Endothelial cell of umbilical vein (primary cell): ENCODE measurements around the gene EFNB3. TPM values are rescaled to one million over a fixed set of nuclear protein-coding genes. Genes with fewer than 3 reads are reported as not detected.

Source experiments
- BruUV-seq: library from RNA; stranded (reverse); fragments of 400-500 nt; replicated peaks from 2 replicates; lab custom pipeline; 2021; lab: Mats Ljungman, UMichigan
- CTCF ChIA-PET: fragments of 300-600, 350-600 bp; sonication (Branson Sonifier 250); formaldehyde crosslinking; loops from one replicate; lab custom pipeline; 2021; ENCODE audit warnings: antibody characterized with exemption, inconsistent platforms; lab: Charles Lee
- POLR2A ChIA-PET: fragments of 300-600, 350-600 bp; sonication (Branson Sonifier 250); formaldehyde crosslinking; loops from one replicate; lab custom pipeline; 2021; ENCODE audit warnings: antibody characterized with exemption, inconsistent platforms; lab: Charles Lee
- DNase-seq: peaks from one replicate; pipeline ENCODE4 v3.0.0-alpha.2; 2011; ENCODE audit warnings: low read depth, low spot score
- FAIRE-seq: peaks from 2 replicates; lab custom pipeline; 2011; peaks lifted over from hg19 to GRCh38; lab: Jason Lieb, UNC
- H2AFZ ChIP-seq: 2 replicates; pipeline ENCODE4 v1.6.0; 2012; ENCODE audit warnings: low read depth, low read length, control low read depth, inconsistent platforms
- H3K27ac ChIP-seq: 2 replicates; pipeline ENCODE4 v1.5.1; 2011; ENCODE audit warnings: low read depth, mild to moderate bottlenecking, control low read depth, low read length, moderate library complexity; ENCODE audit not compliant: insufficient read depth
- H3K27me3 ChIP-seq, 2 experiments: 2 replicates each; pipeline versions ENCODE4 v1.6.0 to v1.6.1; 2011; ENCODE audit warnings: low read length in 2 of 2, mixed read lengths in 1 of 2; ENCODE audit not compliant: control insufficient read depth in 2 of 2, insufficient read depth in 2 of 2
- H3K36me3 ChIP-seq, 2 experiments: 2 replicates in 1 of 2; 3 replicates in 1 of 2; pipeline ENCODE4 v1.5.1; 2011; ENCODE audit warnings: low read length in 2 of 2, mild to moderate bottlenecking in 1 of 2, moderate library complexity in 1 of 2; ENCODE audit not compliant: control insufficient read depth in 2 of 2, insufficient read depth in 2 of 2; ENCODE audit errors: extremely low read depth in 1 of 2
- H3K4me1 ChIP-seq: 3 replicates; pipeline ENCODE4 v1.5.1; 2011; ENCODE audit warnings: mild to moderate bottlenecking, low read length; ENCODE audit not compliant: control insufficient read depth, insufficient read depth; ENCODE audit errors: extremely low read depth
- H3K4me2 ChIP-seq: 2 replicates; pipeline ENCODE4 v1.6.1; 2011; ENCODE audit warnings: low read length, control low read depth, mixed read lengths; ENCODE audit not compliant: insufficient read depth
- H3K4me3 ChIP-seq, 3 experiments: fragments of 200-600 bp in 1 of 3; sonication (generic), shearing (Covaris generic) in 1 of 3; replicated peaks in 1 of 3; 2 replicates each; pipeline ENCODE4 v1.5.1; 2011 to 2016; ENCODE audit warnings: control low read depth in 3 of 3, low read length in 3 of 3, mild to moderate bottlenecking in 2 of 3, inconsistent platforms in 1 of 3, low read depth in 1 of 3, moderate library complexity in 1 of 3; ENCODE audit not compliant: insufficient read depth in 1 of 3
- H3K79me2 ChIP-seq: 2 replicates; pipeline ENCODE4 v1.6.0; 2012; ENCODE audit warnings: low read length, inconsistent platforms; ENCODE audit not compliant: control insufficient read depth, insufficient read depth
- H3K9ac ChIP-seq: replicated peaks from 2 replicates; pipeline ENCODE3; 2011; ENCODE audit warnings: low read length, control low read depth; ENCODE audit not compliant: insufficient read depth; ENCODE audit errors: extremely low read depth
- H3K9me1 ChIP-seq: replicated peaks from 3 replicates; pipeline ENCODE4 v1.6.0; 2011; ENCODE audit warnings: mild to moderate bottlenecking, low read length; ENCODE audit not compliant: control insufficient read depth, insufficient read depth; ENCODE audit errors: extremely low read depth
- H3K9me3 ChIP-seq: replicated peaks from 2 replicates; pipeline ENCODE4 v1.5.1; 2012; ENCODE audit warnings: low read length, inconsistent platforms; ENCODE audit not compliant: control insufficient read depth, insufficient read depth
- H4K20me1 ChIP-seq: replicated peaks from 2 replicates; pipeline ENCODE3; 2011; ENCODE audit warnings: mild to moderate bottlenecking, low read length; ENCODE audit not compliant: control insufficient read depth, insufficient read depth; ENCODE audit errors: extremely low read depth
- EZH2 ChIP-seq: IDR thresholded peaks from 2 replicates; pipeline ENCODE4 v1.6.1; 2012; ENCODE audit warnings: borderline replicate concordance, low read depth, mild to moderate bottlenecking, moderate library complexity, low read length, inconsistent platforms; ENCODE audit not compliant: severe bottlenecking
- FOS ChIP-seq: IDR thresholded peaks from 2 replicates; pipeline ENCODE4 v1.6.1; 2011; ENCODE audit warnings: mild to moderate bottlenecking, low read length, moderate library complexity, borderline replicate concordance; ENCODE audit not compliant: insufficient read depth
- GATA2 ChIP-seq: IDR thresholded peaks from 2 replicates; pipeline ENCODE4 v1.7.0; 2011; ENCODE audit warnings: low read depth, mild to moderate bottlenecking, moderate library complexity, mixed read lengths, low read length; ENCODE audit not compliant: insufficient read length, insufficient read depth
- JUN ChIP-seq: IDR thresholded peaks from 2 replicates; pipeline ENCODE4 v1.6.1; 2011; ENCODE audit warnings: borderline replicate concordance, low read depth; ENCODE audit not compliant: insufficient read length, insufficient read depth
- MYC ChIP-seq: IDR thresholded peaks from one replicate; pipeline ENCODE4 v1.6.1; 2011; ENCODE audit warnings: mild to moderate bottlenecking, low read depth, low read length
- POLR2A ChIP-seq: IDR thresholded peaks from 2 replicates; pipeline ENCODE4 v1.6.1; 2012; ENCODE audit warnings: low read depth, mild to moderate bottlenecking, control low read depth, low read length
- POLR2AphosphoS5 ChIP-seq: IDR thresholded peaks from 2 replicates; pipeline ENCODE4 v1.6.1; 2012; ENCODE audit warnings: low read depth, mild to moderate bottlenecking, control low read depth, low read length, moderate library complexity; ENCODE audit not compliant: insufficient read depth
- dilution Hi-C: fragments of 300-500 bp; cut with MboI; formaldehyde crosslinking; loops from one replicate; pipeline ENCODE4 v1.15.0; 2019; ENCODE audit warnings: low sequenced_read_pairs; ENCODE audit not compliant: extremely low pct_ligation_motif_present
- intact Hi-C: fragments of 100-400 bp; cut with micrococcal nuclease; formaldehyde crosslinking; loops from one replicate; pipeline ENCODE4 v1.10.0; 2022
- polyA plus RNA-seq, 4 experiments: library from polyadenylated mRNA; depleted of rRNA in 3 of 4; stranded (reverse) in 3 of 4; unstranded in 1 of 4; fragments of >200 nt; gene quantifications; 2 replicates each; pipeline versions ENCODE4 v1.2.1 to v1.2.3, GENCODE V29; 2011 to 2012; ENCODE audit warnings: missing spikeins in 1 of 4
- total RNA-seq: library from RNA; stranded (reverse); gene quantifications from 2 replicates; pipeline ENCODE4 v1.2.3, GENCODE V29; 2021
- TF ChIP-seq, protein P1 (sequence below): IDR thresholded peaks from 2 replicates; pipeline ENCODE4 v1.6.1; 2011; ENCODE audit not compliant: insufficient read depth, insufficient read length
- TF ChIP-seq, protein P2 (sequence below), 2 donors: IDR thresholded peaks; 1 replicate in 1 of 2; 2 replicates in 1 of 2; pipeline ENCODE4 v1.5.1; 2011; ENCODE audit warnings: low read length in 2 of 2, mild to moderate bottlenecking in 2 of 2, moderate library complexity in 2 of 2, control low read depth in 1 of 2, inconsistent platforms in 1 of 2, low read depth in 1 of 2; ENCODE audit not compliant: insufficient read depth in 1 of 2; ENCODE audit errors: extremely low read depth in 1 of 2

The EFNB3 gene
- total and polyA plus RNA-seq, 2 donors (not counting 3 experiments of a cell fraction or from before 2014, with no cell fraction given): 1.1 to 2.9 TPM

DNA sequence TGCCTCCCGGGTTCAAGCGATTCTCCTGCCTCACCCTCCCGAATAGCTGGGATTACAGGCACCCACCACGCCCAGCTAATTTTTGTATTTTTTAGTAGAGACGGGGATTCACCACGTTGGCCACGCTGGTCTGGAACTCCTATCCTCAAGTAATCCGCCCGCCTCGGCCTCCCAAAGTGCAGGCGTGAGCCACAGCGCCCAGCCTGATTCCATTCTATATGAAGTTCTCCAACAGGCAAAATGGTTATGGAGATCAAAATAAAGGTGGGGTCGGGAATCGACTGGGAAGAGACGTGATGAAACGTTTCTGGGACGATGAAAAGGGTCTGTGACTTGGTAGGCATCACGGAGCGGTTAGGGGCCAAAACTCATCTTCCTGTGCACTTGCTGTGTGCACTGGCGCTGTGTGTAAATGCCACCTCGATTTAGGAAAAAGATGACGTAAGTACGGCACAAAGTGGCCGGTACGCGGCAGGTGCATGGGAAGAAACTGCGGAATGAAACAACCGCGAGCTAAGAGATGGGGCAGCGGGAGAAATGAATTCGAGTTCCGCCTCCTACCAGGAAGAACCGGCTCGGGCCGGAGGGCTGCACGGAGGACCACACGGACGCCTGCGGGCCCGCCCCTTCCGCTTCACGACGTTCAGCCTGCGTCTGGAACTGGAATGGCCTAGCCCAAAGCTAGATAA, 19.3 kb upstream of the EFNB3 start:
- Histone ChIP-seq H3K4me3 (peak overlapping the region; percentile 56 to 96 (median 79)), H3K27me3 (no peaks in the 10 kb centered on the region), H4K20me1 (no peaks in the 10 kb centered on the region), H3K79me2 (peaks cover 52% of the 10 kb centered on the region), H3K9me1 (no peaks in the 10 kb centered on the region), H3K36me3 (peaks cover 0 to 2% of the 10 kb centered on the region in 2 experiments), H3K9ac (peak overlapping the region; percentile 99), H3K4me1 (peaks cover 26% of the 10 kb centered on the region), H3K4me2 (peak overlapping the region; percentile 98), H2AFZ (peak overlapping the region; percentile 67), H3K27ac (peak overlapping the region; percentile 93), H3K9me3 (no peaks in the 10 kb centered on the region)
- ChIA-PET POLR2A (interaction anchor here (0.6 to 2.4 kb wide), 5 partner anchors 27 to 112 kb away, joined by 3 to 9 read pairs (median 3); partner anchors contain the start of genes FXR2, MPDU1 and SAT2), CTCF (interaction anchor here (1.0 to 4.4 kb wide), 9 partner anchors 8 to 313 kb away, joined by 3 to 97 read pairs (median 7); partner anchors contain the start of genes DNAH2, FXR2 and SHBG)
- BruUV-seq: no TSS peak
- TF ChIP-seq EZH2: no peak
- TF ChIP-seq, protein P1, sequence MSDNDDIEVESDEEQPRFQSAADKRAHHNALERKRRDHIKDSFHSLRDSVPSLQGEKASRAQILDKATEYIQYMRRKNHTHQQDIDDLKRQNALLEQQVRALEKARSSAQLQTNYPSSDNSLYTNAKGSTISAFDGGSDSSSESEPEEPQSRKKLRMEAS: no peak
- TF ChIP-seq GATA2: no peak
- TF ChIP-seq, protein P2, sequence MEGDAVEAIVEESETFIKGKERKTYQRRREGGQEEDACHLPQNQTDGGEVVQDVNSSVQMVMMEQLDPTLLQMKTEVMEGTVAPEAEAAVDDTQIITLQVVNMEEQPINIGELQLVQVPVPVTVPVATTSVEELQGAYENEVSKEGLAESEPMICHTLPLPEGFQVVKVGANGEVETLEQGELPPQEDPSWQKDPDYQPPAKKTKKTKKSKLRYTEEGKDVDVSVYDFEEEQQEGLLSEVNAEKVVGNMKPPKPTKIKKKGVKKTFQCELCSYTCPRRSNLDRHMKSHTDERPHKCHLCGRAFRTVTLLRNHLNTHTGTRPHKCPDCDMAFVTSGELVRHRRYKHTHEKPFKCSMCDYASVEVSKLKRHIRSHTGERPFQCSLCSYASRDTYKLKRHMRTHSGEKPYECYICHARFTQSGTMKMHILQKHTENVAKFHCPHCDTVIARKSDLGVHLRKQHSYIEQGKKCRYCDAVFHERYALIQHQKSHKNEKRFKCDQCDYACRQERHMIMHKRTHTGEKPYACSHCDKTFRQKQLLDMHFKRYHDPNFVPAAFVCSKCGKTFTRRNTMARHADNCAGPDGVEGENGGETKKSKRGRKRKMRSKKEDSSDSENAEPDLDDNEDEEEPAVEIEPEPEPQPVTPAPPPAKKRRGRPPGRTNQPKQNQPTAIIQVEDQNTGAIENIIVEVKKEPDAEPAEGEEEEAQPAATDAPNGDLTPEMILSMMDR (IDR thresholded peaks at IDR 0.05; ENCODE audit: extremely low read depth in 1 of 2, insufficient read depth in 1 of 2, low read depth in 1 of 2, low read length in 2 of 2): no peak
- TF ChIP-seq POLR2AphosphoS5: peak; percentile 72
- TF ChIP-seq MYC: no peak
- TF ChIP-seq JUN: no peak
- TF ChIP-seq POLR2A: peak; percentile 83
- no peak for TF ChIP-seq FOS
- intact Hi-C loops: loop anchor here (2.0 to 10.0 kb wide), 6 partner anchors 157 to 333 kb away; partner anchors contain the start of genes CHD3, FGF11, KCTD11 and POLR2A
- dilution Hi-C loops: no loop called here
- FAIRE-seq (no peak), DNase-seq (peak; percentile 92)
